GM12878 (cell line): Measurements from ENCODE around the gene TDRKH.

Source experiments
- NFIC ChIP-seq: IDR thresholded peaks from 2 replicates; pipeline ENCODE4 v1.6.1; 2012; ENCODE audit warnings: low read depth, mild to moderate bottlenecking, inconsistent platforms, low read length, moderate library complexity
- RFX5 ChIP-seq: IDR thresholded peaks from 2 replicates; pipeline ENCODE4 v1.6.1; 2011; ENCODE audit warnings: low read depth, low read length, improper control_type of control experiment
- SMAD1 ChIP-seq: fragments of 450-650 bp; IDR thresholded peaks from 2 replicates; pipeline ENCODE4 v1.6.1; 2018; ENCODE audit warnings: mild to moderate bottlenecking, low read depth; ENCODE audit not compliant: partially characterized antibody
- TBL1XR1 ChIP-seq: IDR thresholded peaks from 2 replicates; pipeline ENCODE4 v1.6.1; 2012; ENCODE audit warnings: low read depth, low read length, improper control_type of control experiment
- TF ChIP-seq, protein P1 (sequence below), 3 experiments: IDR thresholded peaks in 2 of 3; conservative IDR thresholded peaks in 1 of 3; 2 replicates each; pipeline ENCODE4 v1.5.1; 2011; ENCODE audit warnings: low read depth in 3 of 3, low read length in 3 of 3, mild to moderate bottlenecking in 3 of 3, control low read depth in 2 of 3, moderate library complexity in 2 of 3, inconsistent platforms in 1 of 3, mixed read lengths in 1 of 3; ENCODE audit not compliant: control insufficient read depth in 2 of 3, insufficient read depth in 1 of 3; ENCODE audit errors: extremely low read depth in 1 of 3
- TF ChIP-seq, protein P2 (sequence below): IDR thresholded peaks from 2 replicates; pipeline ENCODE4 v1.6.1; 2011; ENCODE audit warnings: borderline replicate concordance, low read depth, mild to moderate bottlenecking, moderate library complexity, mixed read lengths, low read length; ENCODE audit not compliant: insufficient read depth; ENCODE audit errors: extremely low read length

DNA sequence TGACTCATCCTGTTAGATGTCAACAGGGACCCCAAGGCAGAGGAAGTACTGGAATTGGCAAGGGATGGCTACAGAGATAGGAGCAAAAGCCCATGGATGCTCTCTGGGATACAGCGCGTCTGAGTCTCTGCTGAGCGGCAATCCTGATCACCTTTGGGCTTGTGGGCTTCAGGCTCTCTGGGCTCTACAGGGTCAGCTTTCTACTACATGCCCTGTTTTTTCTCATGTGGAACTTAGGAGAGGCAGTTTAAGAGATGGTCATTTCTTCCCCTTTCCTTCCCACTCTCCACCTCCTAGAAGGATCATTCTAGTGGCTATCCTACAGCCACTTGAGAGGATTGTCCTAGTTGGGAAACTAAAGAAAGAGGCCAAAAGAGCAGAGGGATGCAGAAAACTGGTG is 13.6 kb upstream of the TDRKH start:
- TF ChIP-seq, protein P1, sequence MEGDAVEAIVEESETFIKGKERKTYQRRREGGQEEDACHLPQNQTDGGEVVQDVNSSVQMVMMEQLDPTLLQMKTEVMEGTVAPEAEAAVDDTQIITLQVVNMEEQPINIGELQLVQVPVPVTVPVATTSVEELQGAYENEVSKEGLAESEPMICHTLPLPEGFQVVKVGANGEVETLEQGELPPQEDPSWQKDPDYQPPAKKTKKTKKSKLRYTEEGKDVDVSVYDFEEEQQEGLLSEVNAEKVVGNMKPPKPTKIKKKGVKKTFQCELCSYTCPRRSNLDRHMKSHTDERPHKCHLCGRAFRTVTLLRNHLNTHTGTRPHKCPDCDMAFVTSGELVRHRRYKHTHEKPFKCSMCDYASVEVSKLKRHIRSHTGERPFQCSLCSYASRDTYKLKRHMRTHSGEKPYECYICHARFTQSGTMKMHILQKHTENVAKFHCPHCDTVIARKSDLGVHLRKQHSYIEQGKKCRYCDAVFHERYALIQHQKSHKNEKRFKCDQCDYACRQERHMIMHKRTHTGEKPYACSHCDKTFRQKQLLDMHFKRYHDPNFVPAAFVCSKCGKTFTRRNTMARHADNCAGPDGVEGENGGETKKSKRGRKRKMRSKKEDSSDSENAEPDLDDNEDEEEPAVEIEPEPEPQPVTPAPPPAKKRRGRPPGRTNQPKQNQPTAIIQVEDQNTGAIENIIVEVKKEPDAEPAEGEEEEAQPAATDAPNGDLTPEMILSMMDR (IDR thresholded peaks at IDR 0.05 in 2 of 3, conservative IDR thresholded peaks at IDR 0.05 in 1 of 3; ENCODE audit: control insufficient read depth in 2 of 3, extremely low read depth in 1 of 3, insufficient read depth in 1 of 3, low read depth in 3 of 3, low read length in 3 of 3): no peak
- TF ChIP-seq TBL1XR1: no peak
- no peak for TF ChIP-seq SMAD1
- TF ChIP-seq, protein P2, sequence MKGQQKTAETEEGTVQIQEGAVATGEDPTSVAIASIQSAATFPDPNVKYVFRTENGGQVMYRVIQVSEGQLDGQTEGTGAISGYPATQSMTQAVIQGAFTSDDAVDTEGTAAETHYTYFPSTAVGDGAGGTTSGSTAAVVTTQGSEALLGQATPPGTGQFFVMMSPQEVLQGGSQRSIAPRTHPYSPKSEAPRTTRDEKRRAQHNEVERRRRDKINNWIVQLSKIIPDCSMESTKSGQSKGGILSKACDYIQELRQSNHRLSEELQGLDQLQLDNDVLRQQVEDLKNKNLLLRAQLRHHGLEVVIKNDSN: no peak
- no peak for TF ChIP-seq RFX5
- TF ChIP-seq NFIC: no peak
